HEK293T (cell line): Measurements from ENCODE around the gene TRPC6.

Experiments
- CTCF ChIA-PET: fragments of 350-600 bp; formaldehyde crosslinking; extraction: SDS; loops from one replicate; lab custom pipeline; 2021; ENCODE audit warnings: antibody characterized with exemption, inconsistent platforms; lab: Yijun Ruan, JAX
- POLR2A ChIA-PET: fragments of 350-600 bp; formaldehyde crosslinking; extraction: SDS; loops from one replicate; lab custom pipeline; 2020; ENCODE audit warnings: antibody characterized with exemption, inconsistent platforms; lab: Yijun Ruan, JAX
- DNase-seq: peaks from one replicate; pipeline ENCODE4 v3.0.0; 2012; ENCODE audit warnings: mixed read lengths; ENCODE audit errors: extremely low spot score
- ARNT ChIP-seq: fragments of 450-650 bp; IDR thresholded peaks from 2 replicates; pipeline ENCODE4 v1.6.1; 2017; ENCODE audit warnings: mild to moderate bottlenecking
- BHLHE40 ChIP-seq: fragments of 450-650 bp; IDR thresholded peaks from 2 replicates; pipeline ENCODE4 v1.6.1; 2016; ENCODE audit warnings: mild to moderate bottlenecking, moderate library complexity, borderline replicate concordance
- CTBP1 ChIP-seq: fragments of 450-650 bp; IDR thresholded peaks from 2 replicates; pipeline ENCODE4 v1.6.1; 2016; ENCODE audit warnings: borderline replicate concordance
- ELF4 ChIP-seq: fragments of 450-650 bp; IDR thresholded peaks from 2 replicates; pipeline ENCODE4 v1.6.1; 2017; ENCODE audit warnings: antibody characterized with exemption
- FOXA1 ChIP-seq: fragments of 450-650 bp; IDR thresholded peaks from 2 replicates; pipeline ENCODE4 v1.6.1; 2016; ENCODE audit warnings: mild to moderate bottlenecking
- FOXK2 ChIP-seq: fragments of 450-650 bp; IDR thresholded peaks from 2 replicates; pipeline ENCODE4 v1.6.1; 2016; ENCODE audit warnings: mild to moderate bottlenecking
- FOXM1 ChIP-seq: fragments of 450-650 bp; IDR thresholded peaks from 2 replicates; pipeline ENCODE4 v1.6.1; 2017; ENCODE audit warnings: mild to moderate bottlenecking, borderline replicate concordance
- HDGF ChIP-seq: fragments of 450-650 bp; IDR thresholded peaks from 2 replicates; pipeline ENCODE4 v1.6.1; 2017; ENCODE audit warnings: antibody characterized with exemption, borderline replicate concordance
- L3MBTL2 ChIP-seq: fragments of 450-650 bp; conservative IDR thresholded peaks from 2 replicates; pipeline ENCODE4 v1.6.1; 2016; ENCODE audit warnings: mild to moderate bottlenecking
- LEF1 ChIP-seq: fragments of 450-650 bp; IDR thresholded peaks from 2 replicates; pipeline ENCODE4 v1.6.1; 2017; ENCODE audit warnings: mild to moderate bottlenecking, borderline replicate concordance
- NFRKB ChIP-seq: fragments of 450-650 bp; IDR thresholded peaks from 2 replicates; pipeline ENCODE4 v1.6.1; 2016; ENCODE audit warnings: mild to moderate bottlenecking, moderate library complexity
- PKNOX1 ChIP-seq: fragments of 450-650 bp; IDR thresholded peaks from 2 replicates; pipeline ENCODE4 v1.6.1; 2016
- SP1 ChIP-seq: fragments of 450-650 bp; IDR thresholded peaks from 2 replicates; pipeline ENCODE4 v1.6.1; 2017
- SUZ12 ChIP-seq: fragments of 450-650 bp; IDR thresholded peaks from 2 replicates; pipeline ENCODE4 v1.6.1; 2016; ENCODE audit warnings: mild to moderate bottlenecking
- TARDBP ChIP-seq: fragments of 450-650 bp; IDR thresholded peaks from 2 replicates; pipeline ENCODE4 v1.6.1; 2016
- ZNF384 ChIP-seq: fragments of 450-650 bp; IDR thresholded peaks from 2 replicates; pipeline ENCODE4 v1.6.1; 2016

The TRPC6 gene

GRCh38 chr11:101482556-101483124 is 101.2 kb downstream of the TRPC6 start:
- ChIA-PET POLR2A (no interaction called here), CTCF (no interaction called here)
- no peak for DNase-seq
- TF ChIP-seq LEF1: no peak
- TF ChIP-seq NFRKB: no peak
- no peak for TF ChIP-seq ARNT
- TF ChIP-seq SP1: no peak
- no peak for TF ChIP-seq TARDBP
- no peak for TF ChIP-seq FOXA1
- TF ChIP-seq L3MBTL2: no peak
- TF ChIP-seq ZNF384: no peak
- TF ChIP-seq CTBP1: no peak
- TF ChIP-seq ELF4: no peak
- TF ChIP-seq FOXK2: no peak
- no peak for TF ChIP-seq SUZ12
- TF ChIP-seq BHLHE40: no peak
- TF ChIP-seq HDGF: no peak
- no peak for TF ChIP-seq PKNOX1
- TF ChIP-seq FOXM1: no peak

GRCh38 chr11:101478587-101479369 is 105.0 kb downstream of the TRPC6 start:
- TF ChIP-seq LEF1: no peak
- TF ChIP-seq SP1: no peak
- TF ChIP-seq L3MBTL2: no peak
- CTCF ChIA-PET: interaction anchor here (0.9 to 1.0 kb wide), 2 partner anchors 10 to 406 kb away, joined by 3 read pairs; no protein-coding TSS in a partner anchor
- DNase-seq: no peak
- POLR2A ChIA-PET: no interaction called here

- no peak for TF ChIP-seq HDGF
- no peak for TF ChIP-seq SP1
- TF ChIP-seq FOXK2: no peak
- TF ChIP-seq CTBP1: no peak
- TF ChIP-seq BHLHE40: no peak
- TF ChIP-seq LEF1: no peak
- TF ChIP-seq TARDBP: no peak
- TF ChIP-seq ELF4: no peak
- no peak for TF ChIP-seq ZNF384
- no peak for TF ChIP-seq FOXM1
- TF ChIP-seq ARNT: no peak
- TF ChIP-seq L3MBTL2: no peak
- TF ChIP-seq PKNOX1: no peak
- TF ChIP-seq NFRKB: no peak
- TF ChIP-seq FOXA1: no peak
- TF ChIP-seq SUZ12: no peak
- CTCF ChIA-PET: interaction anchor here (0.9 kb wide), 1 partner anchor 407 kb away, joined by 3 read pairs; no protein-coding TSS in a partner anchor
- POLR2A ChIA-PET: no interaction called here
- DNase-seq: no peak
Observed at GRCh38 chr11:101477926-101478325, 105.9 kb downstream of the TRPC6 start.

GRCh38 chr11:101476191-101476590 is 107.6 kb downstream of the TRPC6 start:
- POLR2A ChIA-PET: no interaction called here
- CTCF ChIA-PET: no interaction called here
- no peak for TF ChIP-seq L3MBTL2
- no peak for TF ChIP-seq CTBP1
- TF ChIP-seq PKNOX1: no peak
- TF ChIP-seq FOXK2: no peak
- TF ChIP-seq SP1: no peak
- no peak for TF ChIP-seq ZNF384
- no peak for TF ChIP-seq SUZ12
- TF ChIP-seq LEF1: no peak
- TF ChIP-seq TARDBP: no peak
- TF ChIP-seq ARNT: no peak
- TF ChIP-seq FOXM1: no peak
- TF ChIP-seq BHLHE40: no peak
- TF ChIP-seq HDGF: no peak
- no peak for TF ChIP-seq ELF4
- TF ChIP-seq NFRKB: no peak
- TF ChIP-seq FOXA1: no peak
- no peak for DNase-seq

GRCh38 chr11:101475699-101476098 is 108.1 kb downstream of the TRPC6 start:
- TF ChIP-seq BHLHE40 (no peak), TARDBP (no peak), ARNT (no peak), ZNF384 (no peak), FOXM1 (no peak), CTBP1 (no peak), PKNOX1 (no peak), SP1 (no peak), ELF4 (no peak), FOXA1 (no peak), NFRKB (no peak), LEF1 (no peak), FOXK2 (no peak), SUZ12 (no peak), HDGF (no peak), L3MBTL2 (no peak)
- POLR2A ChIA-PET: no interaction called here
- no peak for DNase-seq
- CTCF ChIA-PET: no interaction called here
